ENCODE measurements around the gene UROS. TPM values are rescaled to one million over a fixed set of nuclear protein-coding genes. Genes with fewer than 3 reads are reported as not detected.

UROS gene
- total and polyA plus RNA-seq, 2 of the 4 experiments (the other 2 are of a cell fraction), result 48.7 to 56.5 TPM

DNA sequence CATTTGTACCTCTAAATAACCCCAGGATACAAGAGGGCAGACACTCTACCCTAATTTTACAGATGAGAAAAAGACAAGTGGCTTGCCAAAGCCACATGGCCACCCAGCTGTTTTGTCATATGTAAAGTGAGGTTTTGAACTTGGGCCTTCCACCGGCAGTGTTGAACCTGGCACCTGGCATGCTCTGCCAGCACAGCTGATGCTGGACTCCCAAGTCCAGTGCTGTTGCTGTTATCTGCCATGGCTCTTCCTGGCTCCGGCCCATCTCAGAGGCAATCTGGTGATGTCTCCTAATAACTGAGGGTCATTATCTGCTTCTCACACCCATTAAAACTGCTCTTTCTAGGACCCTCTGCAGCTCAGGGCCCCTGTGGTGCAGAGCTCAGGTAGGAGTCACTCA lies 25.3 kb upstream of the UROS start:
- intact Hi-C loops (cut with micrococcal nuclease) (no loop called here), dilution Hi-C loops (cut with HindIII; ENCODE audit: low sequenced_read_pairs, unreplicated experiment) (no loop called here), in situ Hi-C loops (cut with MboI; ENCODE audit: low sequenced_read_pairs) (no loop called here)
- Histone ChIP-seq H4K20me1 (ENCODE audit: insufficient read depth, low read length) (no peaks in the 10 kb centered on the region), H3K9me1 (ENCODE audit: insufficient read depth, low read length) (peaks cover 3% of the 10 kb centered on the region; the same call in 1 of the 2 replicates), H3K9me3 (ENCODE audit: control insufficient read depth, insufficient read depth, low read length) (no peaks in the 10 kb centered on the region), H4K5ac (ENCODE audit: low read depth, low read length) (no peak overlapping the region), H2BK15ac (ENCODE audit: low read depth, low read length) (no peak overlapping the region), H3K27ac (ENCODE audit: insufficient read depth, low read length) (no peak overlapping the region), H3K9ac (ENCODE audit: low read depth, low read length) (no peak overlapping the region), H3K14ac (replicated peaks; ENCODE audit: low read depth, low read length) (no peak overlapping the region), H2BK5ac (ENCODE audit: low read depth, low read length, poor library complexity, severe bottlenecking) (no peak overlapping the region), H3K79me1 (ENCODE audit: low read depth in 1 of 2, low read length in 2 of 2) (no peaks in the 10 kb centered on the region; a peak in 1 of 4 replicates), H3K36me3 (ENCODE audit: control insufficient read depth, insufficient read depth, low read length) (peaks cover 41% of the 10 kb centered on the region), H2AK9ac (replicated peaks; ENCODE audit: low read depth, low read length, poor library complexity) (no peak overlapping the region), H3K27me3 (ENCODE audit: control insufficient read depth, insufficient read depth, low read length) (no peaks in the 10 kb centered on the region), H3K23ac (ENCODE audit: low read depth, low read length) (no peak overlapping the region), H3K4me1 (ENCODE audit: control insufficient read depth, insufficient read depth, low read length) (no peaks in the 10 kb centered on the region), H4K91ac (ENCODE audit: insufficient read depth, low read depth, low read length) (no peak overlapping the region), H3K4ac (ENCODE audit: low read depth, low read length) (no peak overlapping the region), H4K8ac (ENCODE audit: low read depth in 2 of 2, low read length in 2 of 2) (no peak overlapping the region), H2AFZ (replicated peaks; ENCODE audit: low read length, poor library complexity) (no peak overlapping the region), H3K4me3 (ENCODE audit: insufficient read depth, low read depth, low read length) (no peak overlapping the region), H3K4me2 (ENCODE audit: low read depth, low read length) (no peak overlapping the region), H2BK20ac (ENCODE audit: low read depth, low read length) (no peak overlapping the region), H3K18ac (ENCODE audit: low read depth, low read length) (no peak overlapping the region), H2AK5ac (ENCODE audit: low read depth, low read length) (no peak overlapping the region), H2BK120ac (ENCODE audit: low read depth, low read length) (no peak overlapping the region), H3K56ac (ENCODE audit: extremely low read depth, insufficient read depth, low read length) (no peak overlapping the region)
- BruUV-seq (replicated peaks), result no TSS peak
- CTCF ChIA-PET, result no interaction called here
- POLR2A ChIA-PET (ENCODE audit: unreplicated experiment), result no interaction called here
- WGBS, 2 experiments (ENCODE audit: extremely low coverage in 2 of 2, insufficient read length in 1 of 2), result no CpG with 5 or more reads among the region's 2 CpGs
- ATAC-seq (ENCODE audit: low read depth) (no peak), DNase-seq (no peak)
- no peak for TF ChIP-seq SMC3 (IDR thresholded peaks at IDR 0.05; ENCODE audit: low read depth, low read length)
- TF ChIP-seq, protein P1, sequence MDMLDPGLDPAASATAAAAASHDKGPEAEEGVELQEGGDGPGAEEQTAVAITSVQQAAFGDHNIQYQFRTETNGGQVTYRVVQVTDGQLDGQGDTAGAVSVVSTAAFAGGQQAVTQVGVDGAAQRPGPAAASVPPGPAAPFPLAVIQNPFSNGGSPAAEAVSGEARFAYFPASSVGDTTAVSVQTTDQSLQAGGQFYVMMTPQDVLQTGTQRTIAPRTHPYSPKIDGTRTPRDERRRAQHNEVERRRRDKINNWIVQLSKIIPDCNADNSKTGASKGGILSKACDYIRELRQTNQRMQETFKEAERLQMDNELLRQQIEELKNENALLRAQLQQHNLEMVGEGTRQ (IDR thresholded peaks at IDR 0.05; ENCODE audit: low read depth, low read length), result no peak
- no peak for TF ChIP-seq FOS (IDR thresholded peaks at IDR 0.05; ENCODE audit: low read depth, low read length)
- no peak for TF ChIP-seq NFE2L2 (IDR thresholded peaks at IDR 0.05; ENCODE audit: low read depth, low read length)
- no peak for TF ChIP-seq MAZ (IDR thresholded peaks at IDR 0.05; ENCODE audit: borderline replicate concordance, low read depth, low read length)
- no peak for TF ChIP-seq RCOR1 (IDR thresholded peaks at IDR 0.05; ENCODE audit: insufficient replicate concordance, low read length)
- no peak for TF ChIP-seq RFX5 (IDR thresholded peaks at IDR 0.05; ENCODE audit: low read depth, low read length)
- TF ChIP-seq, protein P2, sequence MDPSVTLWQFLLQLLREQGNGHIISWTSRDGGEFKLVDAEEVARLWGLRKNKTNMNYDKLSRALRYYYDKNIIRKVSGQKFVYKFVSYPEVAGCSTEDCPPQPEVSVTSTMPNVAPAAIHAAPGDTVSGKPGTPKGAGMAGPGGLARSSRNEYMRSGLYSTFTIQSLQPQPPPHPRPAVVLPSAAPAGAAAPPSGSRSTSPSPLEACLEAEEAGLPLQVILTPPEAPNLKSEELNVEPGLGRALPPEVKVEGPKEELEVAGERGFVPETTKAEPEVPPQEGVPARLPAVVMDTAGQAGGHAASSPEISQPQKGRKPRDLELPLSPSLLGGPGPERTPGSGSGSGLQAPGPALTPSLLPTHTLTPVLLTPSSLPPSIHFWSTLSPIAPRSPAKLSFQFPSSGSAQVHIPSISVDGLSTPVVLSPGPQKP (IDR thresholded peaks at IDR 0.05; ENCODE audit: borderline replicate concordance, low read depth, low read length), result no peak
- no peak for TF ChIP-seq POLR2A (IDR thresholded peaks at IDR 0.05; ENCODE audit: low read depth, low read length)
- no peak for TF ChIP-seq RAD21 (IDR thresholded peaks at IDR 0.05; ENCODE audit: low read length)
- TF ChIP-seq, protein P3, sequence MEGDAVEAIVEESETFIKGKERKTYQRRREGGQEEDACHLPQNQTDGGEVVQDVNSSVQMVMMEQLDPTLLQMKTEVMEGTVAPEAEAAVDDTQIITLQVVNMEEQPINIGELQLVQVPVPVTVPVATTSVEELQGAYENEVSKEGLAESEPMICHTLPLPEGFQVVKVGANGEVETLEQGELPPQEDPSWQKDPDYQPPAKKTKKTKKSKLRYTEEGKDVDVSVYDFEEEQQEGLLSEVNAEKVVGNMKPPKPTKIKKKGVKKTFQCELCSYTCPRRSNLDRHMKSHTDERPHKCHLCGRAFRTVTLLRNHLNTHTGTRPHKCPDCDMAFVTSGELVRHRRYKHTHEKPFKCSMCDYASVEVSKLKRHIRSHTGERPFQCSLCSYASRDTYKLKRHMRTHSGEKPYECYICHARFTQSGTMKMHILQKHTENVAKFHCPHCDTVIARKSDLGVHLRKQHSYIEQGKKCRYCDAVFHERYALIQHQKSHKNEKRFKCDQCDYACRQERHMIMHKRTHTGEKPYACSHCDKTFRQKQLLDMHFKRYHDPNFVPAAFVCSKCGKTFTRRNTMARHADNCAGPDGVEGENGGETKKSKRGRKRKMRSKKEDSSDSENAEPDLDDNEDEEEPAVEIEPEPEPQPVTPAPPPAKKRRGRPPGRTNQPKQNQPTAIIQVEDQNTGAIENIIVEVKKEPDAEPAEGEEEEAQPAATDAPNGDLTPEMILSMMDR (conservative IDR thresholded peaks at IDR 0.05; ENCODE audit: low read depth, low read length), result no peak
- TF ChIP-seq CHD1 (IDR thresholded peaks at IDR 0.05; ENCODE audit: low read depth, low read length), result no peak
- no peak for TF ChIP-seq BHLHE40 (IDR thresholded peaks at IDR 0.05; ENCODE audit: low read depth, low read length)
- no peak for TF ChIP-seq MXI1 (IDR thresholded peaks at IDR 0.05; ENCODE audit: borderline replicate concordance, low read depth, low read length)
- no peak for TF ChIP-seq MAFK (IDR thresholded peaks at IDR 0.05; ENCODE audit: low read depth, low read length)
- no peak for TF ChIP-seq CEBPB (IDR thresholded peaks at IDR 0.05; ENCODE audit: low read depth, low read length)

Measured in IMR-90 (cell line).